Superior temporal gyrus (tissue), 1 donor: Measurements from ENCODE around the gene GPI.
A peak's percentile ranks its signal among the peaks of the same experiment; 100 is the strongest.
"Not testable (repeated sequence)": the region's sequence is repeated elsewhere in the genome, so short reads cannot be mapped to it uniquely, and the experiment has no call there.

Experiments
- DNase-seq: peaks from one replicate; pipeline ENCODE4 v3.0.0-alpha.2; 2016; ENCODE audit errors: extremely low spot score

The GPI gene

GRCh38 chr19:34367624-34367957 is 2.6 kb downstream of the GPI start:
- no peak for DNase-seq

- no peak for DNase-seq
Measured at GRCh38 chr19:34368338-34368737, 3.3 kb downstream of the GPI start.

- DNase-seq: not testable (repeated sequence)
Measured at GRCh38 chr19:34369166-34369565, 4.2 kb downstream of the GPI start.

- no peak for DNase-seq
Measured at GRCh38 chr19:34370117-34370516, 5.1 kb downstream of the GPI start.

GRCh38 chr19:34370983-34371382 is 6.0 kb downstream of the GPI start:
- no peak for DNase-seq

- no peak for DNase-seq
Measured at GRCh38 chr19:34373601-34374288, 8.7 kb downstream of the GPI start.

- no peak for DNase-seq
Measured at GRCh38 chr19:34375598-34375997, 10.6 kb downstream of the GPI start.

- no peak for DNase-seq
Measured at GRCh38 chr19:34380639-34381241, 15.7 kb downstream of the GPI start.

- DNase-seq: no peak
Measured at GRCh38 chr19:34381399-34382251, 16.6 kb downstream of the GPI start.

- no peak for DNase-seq
Measured at GRCh38 chr19:34382471-34382870, 17.5 kb downstream of the GPI start.

- DNase-seq: no peak
Measured at GRCh38 chr19:34383599-34383998, 18.6 kb downstream of the GPI start.

- no peak for DNase-seq
Measured at GRCh38 chr19:34386645-34387445, 21.8 kb downstream of the GPI start.

GRCh38 chr19:34387446-34387810 is 22.4 kb downstream of the GPI start:
- DNase-seq: no peak

- not testable (repeated sequence) for DNase-seq
Measured at GRCh38 chr19:34388745-34389144, 23.7 kb downstream of the GPI start.

GRCh38 chr19:34391813-34392212 is 26.8 kb downstream of the GPI start:
- DNase-seq: no peak

GRCh38 chr19:34393031-34393430 is 28.0 kb downstream of the GPI start:
- no peak for DNase-seq

GRCh38 chr19:34393629-34394028 is 28.6 kb downstream of the GPI start:
- DNase-seq: peak; percentile 6

- no peak for DNase-seq
Measured at GRCh38 chr19:34397853-34398252, 32.9 kb downstream of the GPI start.

- DNase-seq: no peak
Measured at GRCh38 chr19:34399886-34400285, 34.9 kb downstream of the GPI start.

GRCh38 chr19:34400844-34401243 is 35.8 kb downstream of the GPI start:
- not testable (repeated sequence) for DNase-seq

- no peak for DNase-seq
Measured at GRCh38 chr19:34402074-34402600, 37.1 kb downstream of the GPI start.

GRCh38 chr19:34403784-34404108 is 38.8 kb downstream of the GPI start:
- DNase-seq: no peak
